Liver (tissue), 3 donors: ENCODE data around the gene PSMG3.

Experiments used
- CTCF ChIP-seq: fragments of 150-350 bp; IDR thresholded peaks from 2 replicates; pipeline ENCODE4 v1.5.1; 2017; ENCODE audit warnings: improper control_type of control experiment, low read depth, low read length; ENCODE audit not compliant: missing input control
- GABPA ChIP-seq, 2 donors: IDR thresholded peaks in 1 of 2; conservative IDR thresholded peaks in 1 of 2; 2 replicates each; pipeline ENCODE4 v1.6.1; 2016; ENCODE audit warnings: antibody characterized with exemption in 2 of 2, mild to moderate bottlenecking in 1 of 2, moderate library complexity in 1 of 2
- HNF4G ChIP-seq: IDR thresholded peaks from 2 replicates; pipeline ENCODE4 v1.6.1; 2016; ENCODE audit warnings: antibody characterized with exemption
- JUND ChIP-seq, 2 donors: IDR thresholded peaks; 2 replicates each; pipeline ENCODE4 v1.6.1; 2016; ENCODE audit warnings: antibody characterized with exemption in 2 of 2
- MAX ChIP-seq: IDR thresholded peaks from 2 replicates; pipeline ENCODE4 v1.6.1; 2016; ENCODE audit warnings: antibody characterized with exemption
- NR2F2 ChIP-seq: IDR thresholded peaks from 2 replicates; pipeline ENCODE4 v1.6.1; 2016; ENCODE audit warnings: antibody characterized with exemption
- RAD21 ChIP-seq, 2 donors: IDR thresholded peaks; 2 replicates each; pipeline ENCODE4 v1.6.1; 2016; ENCODE audit warnings: antibody characterized with exemption in 2 of 2, mild to moderate bottlenecking in 2 of 2
- TAF1 ChIP-seq: conservative IDR thresholded peaks from 2 replicates; pipeline ENCODE4 v1.6.1; 2016; ENCODE audit warnings: antibody characterized with exemption, mild to moderate bottlenecking
- YY1 ChIP-seq: IDR thresholded peaks from 2 replicates; pipeline ENCODE4 v1.6.1; 2016; ENCODE audit warnings: antibody characterized with exemption, mild to moderate bottlenecking
- TF ChIP-seq, protein P1 (sequence below): IDR thresholded peaks from 2 replicates; pipeline ENCODE4 v1.6.1; 2016; ENCODE audit warnings: antibody characterized with exemption
- TF ChIP-seq, protein P2 (sequence below): IDR thresholded peaks from 2 replicates; pipeline ENCODE4 v1.6.1; 2016; ENCODE audit warnings: antibody characterized with exemption, mild to moderate bottlenecking
- donor health status: healthy.
- donor health status: healthy.

DNA sequence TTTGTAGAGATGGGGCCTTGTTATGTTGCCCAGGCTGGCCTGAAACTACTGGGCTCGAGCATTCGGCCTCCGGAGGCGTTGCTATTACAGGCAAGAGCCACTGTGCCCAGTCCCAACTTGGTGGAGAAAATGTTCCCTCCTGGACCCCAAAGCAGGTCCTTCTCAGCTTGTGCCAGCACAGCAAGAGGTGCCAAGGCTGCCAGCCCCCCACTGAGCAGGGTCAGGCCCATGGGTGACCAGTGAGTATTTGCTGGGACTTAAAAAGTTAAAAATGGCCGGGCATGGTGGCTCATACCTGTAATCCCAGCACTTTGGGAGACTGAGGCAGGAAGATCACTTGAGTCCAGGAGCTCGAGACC is 34.8 kb downstream of the PSMG3 start:
- TF ChIP-seq JUND (IDR thresholded peaks at IDR 0.05) (no peak), CTCF (no peak), TAF1 (no peak), YY1 (no peak), NR2F2 (no peak), MAX (no peak), RAD21 (IDR thresholded peaks at IDR 0.05) (no peak), HNF4G (no peak), GABPA (IDR thresholded peaks at IDR 0.05 in 1 of 2, conservative IDR thresholded peaks at IDR 0.05 in 1 of 2) (no peak)
- TF ChIP-seq, protein P1, sequence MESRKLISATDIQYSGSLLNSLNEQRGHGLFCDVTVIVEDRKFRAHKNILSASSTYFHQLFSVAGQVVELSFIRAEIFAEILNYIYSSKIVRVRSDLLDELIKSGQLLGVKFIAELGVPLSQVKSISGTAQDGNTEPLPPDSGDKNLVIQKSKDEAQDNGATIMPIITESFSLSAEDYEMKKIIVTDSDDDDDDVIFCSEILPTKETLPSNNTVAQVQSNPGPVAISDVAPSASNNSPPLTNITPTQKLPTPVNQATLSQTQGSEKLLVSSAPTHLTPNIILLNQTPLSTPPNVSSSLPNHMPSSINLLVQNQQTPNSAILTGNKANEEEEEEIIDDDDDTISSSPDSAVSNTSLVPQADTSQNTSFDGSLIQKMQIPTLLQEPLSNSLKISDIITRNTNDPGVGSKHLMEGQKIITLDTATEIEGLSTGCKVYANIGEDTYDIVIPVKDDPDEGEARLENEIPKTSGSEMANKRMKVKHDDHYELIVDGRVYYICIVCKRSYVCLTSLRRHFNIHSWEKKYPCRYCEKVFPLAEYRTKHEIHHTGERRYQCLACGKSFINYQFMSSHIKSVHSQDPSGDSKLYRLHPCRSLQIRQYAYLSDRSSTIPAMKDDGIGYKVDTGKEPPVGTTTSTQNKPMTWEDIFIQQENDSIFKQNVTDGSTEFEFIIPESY: no peak
- TF ChIP-seq, protein P2, sequence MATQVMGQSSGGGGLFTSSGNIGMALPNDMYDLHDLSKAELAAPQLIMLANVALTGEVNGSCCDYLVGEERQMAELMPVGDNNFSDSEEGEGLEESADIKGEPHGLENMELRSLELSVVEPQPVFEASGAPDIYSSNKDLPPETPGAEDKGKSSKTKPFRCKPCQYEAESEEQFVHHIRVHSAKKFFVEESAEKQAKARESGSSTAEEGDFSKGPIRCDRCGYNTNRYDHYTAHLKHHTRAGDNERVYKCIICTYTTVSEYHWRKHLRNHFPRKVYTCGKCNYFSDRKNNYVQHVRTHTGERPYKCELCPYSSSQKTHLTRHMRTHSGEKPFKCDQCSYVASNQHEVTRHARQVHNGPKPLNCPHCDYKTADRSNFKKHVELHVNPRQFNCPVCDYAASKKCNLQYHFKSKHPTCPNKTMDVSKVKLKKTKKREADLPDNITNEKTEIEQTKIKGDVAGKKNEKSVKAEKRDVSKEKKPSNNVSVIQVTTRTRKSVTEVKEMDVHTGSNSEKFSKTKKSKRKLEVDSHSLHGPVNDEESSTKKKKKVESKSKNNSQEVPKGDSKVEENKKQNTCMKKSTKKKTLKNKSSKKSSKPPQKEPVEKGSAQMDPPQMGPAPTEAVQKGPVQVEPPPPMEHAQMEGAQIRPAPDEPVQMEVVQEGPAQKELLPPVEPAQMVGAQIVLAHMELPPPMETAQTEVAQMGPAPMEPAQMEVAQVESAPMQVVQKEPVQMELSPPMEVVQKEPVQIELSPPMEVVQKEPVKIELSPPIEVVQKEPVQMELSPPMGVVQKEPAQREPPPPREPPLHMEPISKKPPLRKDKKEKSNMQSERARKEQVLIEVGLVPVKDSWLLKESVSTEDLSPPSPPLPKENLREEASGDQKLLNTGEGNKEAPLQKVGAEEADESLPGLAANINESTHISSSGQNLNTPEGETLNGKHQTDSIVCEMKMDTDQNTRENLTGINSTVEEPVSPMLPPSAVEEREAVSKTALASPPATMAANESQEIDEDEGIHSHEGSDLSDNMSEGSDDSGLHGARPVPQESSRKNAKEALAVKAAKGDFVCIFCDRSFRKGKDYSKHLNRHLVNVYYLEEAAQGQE: no peak
